Hippocampal formation (tissue), 2 donors: ENCODE results near the gene AGO3.
"Not testable (repeated sequence)": the region's sequence is repeated elsewhere in the genome, so short reads cannot be mapped to it uniquely, and the experiment has no call there.

Experiments used
- DNase-seq, 2 donors: peaks; one replicate each; lab custom pipeline; 2025; lab: John Stamatoyannopoulos, UW

Gene AGO3

GRCh38 chr1:35930593-35931445 lies at the start of gene AGO3:
AGO3 (plus strand) TSS chr1:35931105; CDS start chr1:35931427, 322 bp downstream.
- DNase-seq = peak; percentile 79 to 81

- no peak for DNase-seq
Measured at GRCh38 chr1:35881850-35882273, 49.0 kb upstream of the AGO3 start.

GRCh38 chr1:35882586-35882944 lies 48.3 kb upstream of the AGO3 start:
- no peak for DNase-seq

GRCh38 chr1:35882945-35883634 lies 47.8 kb upstream of the AGO3 start, which contains the start of gene AGO1:
AGO1 (plus strand) TSS chr1:35883209; CDS start chr1:35883422, 213 bp downstream.
- DNase-seq = peak; percentile 84 to 93

GRCh38 chr1:35883635-35884101 lies 47.2 kb upstream of the AGO3 start:
- peak in 1 of 2 donors; percentile 38 for DNase-seq

- DNase-seq = no peak
Measured at GRCh38 chr1:35884934-35885333, 46.0 kb upstream of the AGO3 start.

GRCh38 chr1:35885961-35886558 lies 44.8 kb upstream of the AGO3 start:
- no peak for DNase-seq

- no peak for DNase-seq
Measured at GRCh38 chr1:35886577-35887431, 44.1 kb upstream of the AGO3 start.

- DNase-seq = no peak
Measured at GRCh38 chr1:35887508-35887907, 43.4 kb upstream of the AGO3 start.

- DNase-seq = no peak
Measured at GRCh38 chr1:35888255-35888654, 42.6 kb upstream of the AGO3 start.

- not testable (repeated sequence) for DNase-seq
Measured at GRCh38 chr1:35888981-35889380, 41.9 kb upstream of the AGO3 start.

GRCh38 chr1:35893051-35893879 lies 37.6 kb upstream of the AGO3 start:
- DNase-seq = no peak

GRCh38 chr1:35894183-35894582 lies 36.7 kb upstream of the AGO3 start:
- no peak for DNase-seq

- no peak for DNase-seq
Measured at GRCh38 chr1:35894656-35895055, 36.2 kb upstream of the AGO3 start.

- DNase-seq = no peak
Measured at GRCh38 chr1:35899941-35900340, 31.0 kb upstream of the AGO3 start.

- no peak for DNase-seq
Measured at GRCh38 chr1:35901235-35901634, 29.7 kb upstream of the AGO3 start.

- no peak for DNase-seq
Measured at GRCh38 chr1:35902671-35903070, 28.2 kb upstream of the AGO3 start.

GRCh38 chr1:35914717-35915116 lies 16.2 kb upstream of the AGO3 start:
- no peak for DNase-seq

GRCh38 chr1:35915693-35916092 lies 15.2 kb upstream of the AGO3 start:
- DNase-seq = no peak

GRCh38 chr1:35923791-35924221 lies 7.1 kb upstream of the AGO3 start:
- no peak for DNase-seq

- DNase-seq = no peak
Measured at GRCh38 chr1:35924838-35925237, 6.1 kb upstream of the AGO3 start.
